GM10248 (cell line): Measurements from ENCODE around the gene RHOT1.
"Not testable (repeated sequence)": the region's sequence is repeated elsewhere in the genome, so short reads cannot be mapped to it uniquely, and the experiment has no call there.

Experiments
- CTCF ChIA-PET: fragments of 300-600 bp; sonication (Branson Sonifier 250); formaldehyde crosslinking; extraction: SDS; loops from one replicate; lab custom pipeline; 2021; ENCODE audit warnings: antibody characterized with exemption; lab: Yijun Ruan, JAX
- POLR2A ChIA-PET: fragments of 350-650 bp; sonication (Branson Sonifier 250); formaldehyde crosslinking; extraction: SDS; loops from one replicate; lab custom pipeline; 2020; ENCODE audit warnings: antibody characterized with exemption; lab: Yijun Ruan, JAX
- DNase-seq: peaks from one replicate; pipeline ENCODE4 v3.0.0; 2012; ENCODE audit errors: extremely low spot score
- CTCF ChIP-seq: IDR thresholded peaks from 2 replicates; pipeline ENCODE4 v1.5.1; 2012; ENCODE audit warnings: mild to moderate bottlenecking, low read depth; ENCODE audit errors: extremely low read depth, missing control alignments, control extremely low read depth

RHOT1 gene

GRCh38 chr17:32123782-32124181 lies 18.5 kb upstream of the RHOT1 start:
- ChIA-PET POLR2A (no interaction called here), CTCF (interaction anchor here (5.8 kb wide), 1 partner anchor 14 kb away, joined by 52 read pairs; no protein-coding TSS in a partner anchor)
- DNase-seq: no peak
- no peak for TF ChIP-seq CTCF

DNA sequence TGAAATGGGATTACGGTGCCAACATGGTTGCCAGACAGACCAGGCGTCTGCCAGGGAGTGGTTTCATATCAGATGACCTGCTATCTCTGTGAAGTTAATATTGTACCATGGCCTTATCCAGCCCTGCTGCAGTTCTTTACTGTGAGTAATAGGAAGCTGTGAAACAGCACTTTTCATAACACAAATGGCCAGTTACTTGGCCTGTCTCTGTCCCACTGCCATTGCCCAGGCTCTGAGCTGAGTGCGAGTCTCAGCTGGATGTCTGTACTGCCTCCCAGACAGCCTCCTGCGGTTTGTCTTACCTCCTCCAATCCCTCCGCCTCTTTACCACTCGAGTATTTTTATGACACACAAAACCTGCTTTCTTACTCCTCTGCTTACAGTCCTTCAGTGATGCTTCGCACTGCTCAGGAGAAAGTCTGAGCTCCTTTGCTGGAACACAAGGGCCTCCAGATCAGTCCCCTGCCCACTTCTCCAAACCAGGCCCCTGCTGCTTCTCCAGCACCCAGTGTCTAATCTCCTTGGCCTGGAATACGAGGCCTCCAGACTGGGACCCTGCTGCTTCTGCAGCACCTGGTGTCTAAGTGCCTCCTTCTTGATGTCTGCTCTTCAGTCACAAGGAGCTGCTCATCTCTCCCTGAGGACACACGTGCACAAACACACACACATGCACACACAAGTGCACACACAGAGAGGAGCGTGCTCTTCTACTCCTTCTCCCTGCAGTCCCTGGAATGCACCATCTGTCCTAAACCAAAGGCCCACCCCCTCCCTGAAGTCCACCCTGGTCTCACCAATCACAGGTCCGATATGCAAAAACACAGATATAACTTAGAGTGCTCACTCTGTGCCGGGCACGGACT lies 17.1 kb upstream of the RHOT1 start:
- DNase-seq: no peak
- CTCF ChIA-PET: interaction anchor here (1.5 to 5.8 kb wide), 2 partner anchors 13 to 15 kb away, joined by 5 to 52 read pairs; no protein-coding TSS in a partner anchor
- no peak for TF ChIP-seq CTCF
- POLR2A ChIA-PET: no interaction called here

DNA sequence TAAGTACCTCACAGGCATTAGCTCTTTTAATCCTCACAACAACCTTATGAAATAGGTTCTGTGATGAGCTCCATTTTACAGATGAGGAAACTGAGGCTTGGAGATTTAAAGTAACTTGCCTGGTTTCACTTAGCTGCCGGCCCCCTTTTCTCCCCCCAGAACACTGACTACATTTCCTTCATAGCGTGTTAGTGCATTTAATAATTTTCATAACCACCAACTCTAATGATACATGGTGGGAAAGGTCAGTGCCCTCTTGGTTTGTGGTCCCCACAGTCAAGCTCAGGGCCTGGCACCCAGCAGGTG lies 16.5 kb upstream of the RHOT1 start:
- ChIA-PET POLR2A (no interaction called here), CTCF (interaction anchor here (1.5 to 5.8 kb wide), 2 partner anchors 12 to 15 kb away, joined by 5 to 52 read pairs; no protein-coding TSS in a partner anchor)
- no peak for TF ChIP-seq CTCF
- no peak for DNase-seq

DNA sequence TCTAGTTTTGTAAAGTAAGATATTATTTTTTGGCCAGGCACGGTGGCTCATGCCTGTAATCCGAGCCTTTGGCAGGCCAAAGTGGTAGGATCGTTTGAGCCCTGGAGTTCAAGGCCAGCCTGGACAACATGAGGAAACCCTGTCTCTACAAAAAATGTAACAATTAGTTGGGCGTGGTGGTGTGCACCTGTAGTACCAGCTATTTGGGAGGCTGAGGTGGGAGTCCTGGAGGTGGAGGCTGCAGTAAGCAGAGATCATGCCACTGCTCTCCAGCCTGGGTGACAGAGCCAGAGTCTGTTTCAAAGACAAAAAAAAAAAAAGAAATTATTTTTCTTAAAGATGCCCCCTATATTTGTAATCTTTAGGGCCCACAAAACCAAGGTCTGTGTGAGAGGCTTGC lies 16.0 kb upstream of the RHOT1 start:
- POLR2A ChIA-PET: no interaction called here
- no peak for TF ChIP-seq CTCF
- CTCF ChIA-PET: interaction anchor here (0.7 to 5.8 kb wide), 2 partner anchors 12 to 119 kb away, joined by 3 to 52 read pairs; partner anchors contain the start of gene LRRC37B
- DNase-seq: no peak

DNA sequence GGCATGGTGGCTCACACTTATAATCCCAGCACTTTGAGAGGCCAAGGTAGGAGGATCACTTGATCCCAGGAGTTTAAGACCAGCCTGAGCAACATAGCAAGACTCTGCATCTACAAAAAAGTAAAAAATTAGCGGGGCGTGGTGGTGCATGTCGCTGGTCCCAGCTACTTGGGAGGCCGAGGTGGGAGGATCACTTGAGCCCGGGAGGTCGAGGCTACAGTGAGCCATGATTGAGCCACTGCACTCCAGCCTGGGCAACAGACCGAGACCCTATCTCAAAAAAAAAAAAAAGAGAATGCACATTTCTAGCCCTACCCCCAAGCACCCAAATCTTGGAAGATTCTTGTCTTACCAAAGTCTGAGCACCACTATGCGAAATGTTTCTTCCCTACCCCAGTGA lies 15.6 kb upstream of the RHOT1 start:
- ChIA-PET POLR2A (no interaction called here), CTCF (interaction anchor here (0.7 to 5.8 kb wide), 2 partner anchors 11 to 120 kb away, joined by 3 to 52 read pairs; partner anchors contain the start of gene LRRC37B)
- TF ChIP-seq CTCF: no peak
- DNase-seq: no peak

DNA sequence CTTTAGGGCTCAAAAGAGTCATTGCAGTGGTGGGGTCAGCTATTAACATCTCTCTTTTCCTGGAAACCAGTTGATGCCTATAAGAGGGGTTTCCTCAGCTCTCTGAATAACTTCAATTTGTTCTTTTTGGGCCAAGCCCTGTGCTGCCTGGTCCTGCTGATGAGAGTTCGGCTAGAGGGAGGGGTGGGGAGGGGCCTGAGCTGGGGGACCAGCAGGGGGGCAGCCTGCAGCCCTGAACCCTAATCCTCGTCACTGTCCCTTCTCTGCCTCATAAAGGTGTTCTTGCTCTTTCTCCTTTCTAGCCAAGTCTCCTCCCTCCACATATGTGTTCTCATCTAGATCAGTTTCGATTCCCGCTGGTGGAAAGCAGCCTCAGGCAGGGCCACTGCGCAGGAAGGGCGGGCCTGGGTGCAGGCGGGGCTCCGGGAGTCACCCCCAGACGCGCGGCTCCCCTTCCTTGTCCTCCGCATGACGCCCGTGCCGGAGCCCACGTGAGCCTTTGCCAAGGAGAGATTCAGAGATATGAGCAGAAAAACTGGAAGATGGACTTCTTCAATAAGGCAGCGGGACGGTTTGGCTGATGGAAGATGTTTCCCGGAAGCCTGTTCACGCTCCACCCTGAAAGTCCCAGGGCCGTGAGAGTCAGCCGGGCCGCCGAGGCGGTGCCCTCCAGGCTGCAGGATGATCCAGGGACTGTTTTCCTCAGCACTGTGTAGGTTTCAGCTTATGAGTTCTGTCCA lies 15.0 kb upstream of the RHOT1 start:
- no peak for TF ChIP-seq CTCF
- ChIA-PET CTCF (interaction anchor here (0.7 to 5.8 kb wide), 2 partner anchors 11 to 120 kb away, joined by 3 to 52 read pairs; partner anchors contain the start of gene LRRC37B), POLR2A (no interaction called here)
- peak; percentile 85 for DNase-seq

DNA sequence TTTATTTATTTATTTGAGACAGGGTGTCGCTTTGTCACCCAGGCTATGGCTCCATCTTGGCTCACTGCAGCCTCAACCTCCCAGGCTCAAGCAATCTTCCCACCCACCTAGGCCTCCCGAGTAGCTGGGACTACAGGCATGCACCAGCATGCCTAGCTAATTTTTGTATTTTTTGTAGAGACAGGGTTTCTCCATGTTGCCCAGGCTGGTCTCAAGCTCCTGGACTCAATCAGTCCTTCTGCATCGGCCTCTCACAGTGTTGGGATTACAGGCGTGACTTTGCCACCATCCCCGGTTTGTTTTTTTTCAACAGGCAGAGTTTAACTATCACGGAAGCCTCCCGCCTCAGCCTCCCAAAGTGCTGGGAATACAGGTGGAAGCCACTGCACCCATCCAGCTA lies 13.8 kb upstream of the RHOT1 start:
- CTCF ChIA-PET: interaction anchor here (1.5 to 5.8 kb wide), 3 partner anchors 8 to 121 kb away, joined by 4 to 52 read pairs (median 7); partner anchors contain the start of gene LRRC37B
- DNase-seq, POLR2A ChIA-PET: not testable (repeated sequence)
